ENCODE results near the gene PLA2G3.

The PLA2G3 gene

GRCh38 chr22:31148953-31149627 lies 8.8 kb upstream of the PLA2G3 start:
- peak; percentile 88 for TF ChIP-seq CTCF (IDR thresholded peaks at IDR 0.05)
- Histone ChIP-seq H3K4me3 (ENCODE audit: low read depth, low read length) (no peak overlapping the region), H3K36me3 (ENCODE audit: control insufficient read depth, insufficient read depth, low read length) (no peaks in the 10 kb centered on the region), H3K27me3 (ENCODE audit: control insufficient read depth, insufficient read depth, low read length) (no peaks in the 10 kb centered on the region), H3K4me2 (ENCODE audit: low read length) (no peak overlapping the region), H3K27ac (peak overlapping the region; percentile 81), H2AFZ (peak overlapping the region; percentile 89), H3K9me3 (ENCODE audit: control insufficient read depth, low read length) (no peaks in the 10 kb centered on the region), H3K9ac (no peak overlapping the region), H3K4me1 (peaks cover 9% of the 10 kb centered on the region), H3K79me2 (no peaks in the 10 kb centered on the region)

- Histone ChIP-seq H2AFZ (peak overlapping the region; percentile 89), H3K27me3 (ENCODE audit: control insufficient read depth, insufficient read depth, low read length) (no peaks in the 10 kb centered on the region), H3K4me2 (ENCODE audit: low read length) (no peak overlapping the region), H3K9ac (no peak overlapping the region), H3K79me2 (no peaks in the 10 kb centered on the region), H3K9me3 (ENCODE audit: control insufficient read depth, low read length) (no peaks in the 10 kb centered on the region), H3K4me3 (ENCODE audit: low read depth, low read length) (no peak overlapping the region), H3K27ac (peak overlapping the region; percentile 81), H3K36me3 (ENCODE audit: control insufficient read depth, insufficient read depth, low read length) (no peaks in the 10 kb centered on the region), H3K4me1 (peaks cover 13% of the 10 kb centered on the region)
- no peak for TF ChIP-seq CTCF (IDR thresholded peaks at IDR 0.05)
Observed at GRCh38 chr22:31148488-31148887, 8.2 kb upstream of the PLA2G3 start.

GRCh38 chr22:31144223-31144622 lies 3.9 kb upstream of the PLA2G3 start:
- Histone ChIP-seq H3K4me3 (ENCODE audit: low read depth, low read length) (no peak overlapping the region), H3K4me1 (peaks cover 31% of the 10 kb centered on the region)

GRCh38 chr22:31143537-31143936 lies 3.2 kb upstream of the PLA2G3 start:
- H2AFZ ChIP-seq: peak overlapping the region; percentile 70
- H3K4me2 ChIP-seq (ENCODE audit: low read length): no peak overlapping the region
- no peaks in the 10 kb centered on the region for H3K9me3 ChIP-seq (ENCODE audit: control insufficient read depth, low read length)
- peak overlapping the region; percentile 66 for H3K27ac ChIP-seq
- no peak overlapping the region for H3K9ac ChIP-seq
- peaks cover 25% of the 10 kb centered on the region for H3K4me1 ChIP-seq
- H3K4me3 ChIP-seq (ENCODE audit: low read depth, low read length): no peak overlapping the region
- H3K27me3 ChIP-seq (ENCODE audit: control insufficient read depth, insufficient read depth, low read length): no peaks in the 10 kb centered on the region
- no peaks in the 10 kb centered on the region for H3K36me3 ChIP-seq (ENCODE audit: control insufficient read depth, insufficient read depth, low read length)
- no peak for TF ChIP-seq CTCF (IDR thresholded peaks at IDR 0.05)
- H3K79me2 ChIP-seq: no peaks in the 10 kb centered on the region

More at GRCh38 chr22:31144223-31144622, 3.9 kb upstream of the PLA2G3 start:
- Histone ChIP-seq H3K4me2 (ENCODE audit: low read length) (no peak overlapping the region), H3K9ac (no peak overlapping the region), H3K79me2 (no peaks in the 10 kb centered on the region), H2AFZ (peak overlapping the region; percentile 70), H3K36me3 (ENCODE audit: control insufficient read depth, insufficient read depth, low read length) (no peaks in the 10 kb centered on the region), H3K27me3 (ENCODE audit: control insufficient read depth, insufficient read depth, low read length) (no peaks in the 10 kb centered on the region), H3K9me3 (ENCODE audit: control insufficient read depth, low read length) (no peaks in the 10 kb centered on the region), H3K27ac (no peak overlapping the region)
- no peak for TF ChIP-seq CTCF (IDR thresholded peaks at IDR 0.05)

- no peaks in the 10 kb centered on the region for H3K27me3 ChIP-seq (ENCODE audit: control insufficient read depth, insufficient read depth, low read length)
- no peaks in the 10 kb centered on the region for H3K9me3 ChIP-seq (ENCODE audit: control insufficient read depth, low read length)
- no peak for TF ChIP-seq CTCF (IDR thresholded peaks at IDR 0.05)
- H3K4me2 ChIP-seq (ENCODE audit: low read length): no peak overlapping the region
- H3K79me2 ChIP-seq: no peaks in the 10 kb centered on the region
- no peak overlapping the region for H3K9ac ChIP-seq
- peak overlapping the region; percentile 66 for H3K27ac ChIP-seq
- no peaks in the 10 kb centered on the region for H3K36me3 ChIP-seq (ENCODE audit: control insufficient read depth, insufficient read depth, low read length)
- H3K4me1 ChIP-seq: peaks cover 23% of the 10 kb centered on the region
- peak overlapping the region; percentile 70 for H2AFZ ChIP-seq
- H3K4me3 ChIP-seq (ENCODE audit: low read depth, low read length): no peak overlapping the region
Observed at GRCh38 chr22:31143038-31143437, 2.7 kb upstream of the PLA2G3 start.
